ENCODE data around the gene KCNG2.

The KCNG2 gene

GRCh38 chr18:79896738-79897137, 99.0 kb downstream of the KCNG2 start:
- no peak for DNase-seq

- no peak for DNase-seq
Observed at GRCh38 chr18:79897940-79898625, 100.3 kb downstream of the KCNG2 start.

GRCh38 chr18:79898952-79899608, 101.3 kb downstream of the KCNG2 start:
- DNase-seq = no peak

GRCh38 chr18:79899609-79900445, 102.1 kb downstream of the KCNG2 start:
- DNase-seq = no peak

- DNase-seq = no peak
Observed at GRCh38 chr18:79900610-79901570, 103.2 kb downstream of the KCNG2 start.

- DNase-seq = no peak
Observed at GRCh38 chr18:79901665-79902064, 103.9 kb downstream of the KCNG2 start.

GRCh38 chr18:79902075-79902474, 104.3 kb downstream of the KCNG2 start:
- no peak for DNase-seq

- no peak for DNase-seq
Observed at GRCh38 chr18:79902640-79903039, 104.9 kb downstream of the KCNG2 start.

- DNase-seq = no peak
Observed at GRCh38 chr18:79903071-79903635, 105.4 kb downstream of the KCNG2 start.

GRCh38 chr18:79903787-79904356, 106.1 kb downstream of the KCNG2 start:
- DNase-seq = no peak

GRCh38 chr18:79904357-79905147, 106.8 kb downstream of the KCNG2 start:
- no peak for DNase-seq

- no peak for DNase-seq
Observed at GRCh38 chr18:79905389-79905911, 107.7 kb downstream of the KCNG2 start.

GRCh38 chr18:79905993-79906392, 108.3 kb downstream of the KCNG2 start:
- DNase-seq = no peak

- DNase-seq = no peak
Observed at GRCh38 chr18:79906706-79907105, 109.0 kb downstream of the KCNG2 start.

- DNase-seq = no peak
Observed at GRCh38 chr18:79910563-79911343, 113.0 kb downstream of the KCNG2 start.

GRCh38 chr18:79911344-79912270, 113.9 kb downstream of the KCNG2 start:
- no peak for DNase-seq

- DNase-seq = no peak
Observed at GRCh38 chr18:79912409-79912991, 114.8 kb downstream of the KCNG2 start.
